ENCODE results near the gene LYZL2. TPM values are rescaled to one million over a fixed set of nuclear protein-coding genes. Genes with fewer than 3 reads are reported as not detected.
"Not testable (repeated sequence)": the region's sequence is repeated elsewhere in the genome, so short reads cannot be mapped to it uniquely, and the experiment has no call there.

The LYZL2 gene
- total RNA-seq, 2 donors from 2014 or later = not detected

DNA sequence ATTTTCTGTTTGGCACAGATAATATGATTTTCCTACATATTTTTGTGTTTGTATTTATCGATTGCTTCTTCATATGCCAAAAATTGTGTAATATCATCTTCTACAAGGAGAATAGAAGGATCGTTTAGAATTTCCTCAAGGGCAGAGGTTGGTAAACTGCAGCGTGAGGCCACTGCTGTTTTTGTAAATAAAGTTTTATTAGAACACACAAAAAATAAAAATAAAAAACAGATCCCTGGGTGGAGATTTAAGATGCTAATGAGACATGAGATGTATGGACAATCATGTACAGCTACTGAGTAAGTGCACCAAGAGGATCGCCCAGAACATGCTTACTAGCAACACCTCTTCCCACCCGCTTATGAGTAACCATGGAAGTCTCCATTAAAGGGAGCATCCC lies 9.6 kb downstream of the LYZL2 start:
- TF ChIP-seq, protein P1, sequence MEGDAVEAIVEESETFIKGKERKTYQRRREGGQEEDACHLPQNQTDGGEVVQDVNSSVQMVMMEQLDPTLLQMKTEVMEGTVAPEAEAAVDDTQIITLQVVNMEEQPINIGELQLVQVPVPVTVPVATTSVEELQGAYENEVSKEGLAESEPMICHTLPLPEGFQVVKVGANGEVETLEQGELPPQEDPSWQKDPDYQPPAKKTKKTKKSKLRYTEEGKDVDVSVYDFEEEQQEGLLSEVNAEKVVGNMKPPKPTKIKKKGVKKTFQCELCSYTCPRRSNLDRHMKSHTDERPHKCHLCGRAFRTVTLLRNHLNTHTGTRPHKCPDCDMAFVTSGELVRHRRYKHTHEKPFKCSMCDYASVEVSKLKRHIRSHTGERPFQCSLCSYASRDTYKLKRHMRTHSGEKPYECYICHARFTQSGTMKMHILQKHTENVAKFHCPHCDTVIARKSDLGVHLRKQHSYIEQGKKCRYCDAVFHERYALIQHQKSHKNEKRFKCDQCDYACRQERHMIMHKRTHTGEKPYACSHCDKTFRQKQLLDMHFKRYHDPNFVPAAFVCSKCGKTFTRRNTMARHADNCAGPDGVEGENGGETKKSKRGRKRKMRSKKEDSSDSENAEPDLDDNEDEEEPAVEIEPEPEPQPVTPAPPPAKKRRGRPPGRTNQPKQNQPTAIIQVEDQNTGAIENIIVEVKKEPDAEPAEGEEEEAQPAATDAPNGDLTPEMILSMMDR (IDR thresholded peaks at IDR 0.05) = no peak
- ATAC-seq (ENCODE audit: insufficient number of reproducible peaks, low FRiP score, low read depth) = no peak
- no peak overlapping the region for H3K4me3 ChIP-seq
- no peaks in the 10 kb centered on the region for H3K36me3 ChIP-seq
- no peak for DNase-seq (ENCODE audit: low spot score)
- no peak overlapping the region for H3K27ac ChIP-seq
- H3K9me3 ChIP-seq = no peaks in the 10 kb centered on the region
- no peaks in the 10 kb centered on the region for H3K27me3 ChIP-seq (replicated peaks; ENCODE audit: insufficient read depth)
- H3K4me1 ChIP-seq (ENCODE audit: control insufficient read depth in 1 of 2, low read depth in 2 of 2) = no peaks in the 10 kb centered on the region

DNA sequence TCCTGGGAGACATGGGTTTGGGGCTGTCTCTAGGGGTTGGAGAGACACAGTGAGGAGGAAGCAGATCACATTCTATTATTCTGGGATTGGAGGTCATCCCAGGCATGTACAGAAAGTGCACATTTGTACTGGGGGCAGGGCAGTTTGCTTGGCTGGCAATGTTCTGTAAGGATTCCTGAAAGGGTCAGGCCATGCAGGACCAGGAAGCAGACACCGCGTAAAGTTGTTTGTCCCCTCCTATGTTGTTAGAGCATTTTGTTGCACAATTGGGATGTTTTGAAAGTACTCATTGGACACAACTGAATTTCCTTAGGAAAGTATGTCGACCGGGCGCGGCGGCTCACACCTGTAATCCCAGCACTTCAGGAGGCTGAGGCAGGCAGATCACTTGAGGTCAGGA lies 12.5 kb downstream of the LYZL2 start:
- no peaks in the 10 kb centered on the region for H3K4me1 ChIP-seq (ENCODE audit: control insufficient read depth in 1 of 2, low read depth in 2 of 2)
- H3K9me3 ChIP-seq = no peaks in the 10 kb centered on the region
- ATAC-seq (ENCODE audit: insufficient number of reproducible peaks, low FRiP score, low read depth) (no peak), DNase-seq (ENCODE audit: low spot score) (no peak)
- no peak overlapping the region for H3K4me3 ChIP-seq
- H3K36me3 ChIP-seq = no peaks in the 10 kb centered on the region
- TF ChIP-seq, protein P1 (IDR thresholded peaks at IDR 0.05) = no peak
- no peak overlapping the region for H3K27ac ChIP-seq
- H3K27me3 ChIP-seq (replicated peaks; ENCODE audit: insufficient read depth) = no peaks in the 10 kb centered on the region

DNA sequence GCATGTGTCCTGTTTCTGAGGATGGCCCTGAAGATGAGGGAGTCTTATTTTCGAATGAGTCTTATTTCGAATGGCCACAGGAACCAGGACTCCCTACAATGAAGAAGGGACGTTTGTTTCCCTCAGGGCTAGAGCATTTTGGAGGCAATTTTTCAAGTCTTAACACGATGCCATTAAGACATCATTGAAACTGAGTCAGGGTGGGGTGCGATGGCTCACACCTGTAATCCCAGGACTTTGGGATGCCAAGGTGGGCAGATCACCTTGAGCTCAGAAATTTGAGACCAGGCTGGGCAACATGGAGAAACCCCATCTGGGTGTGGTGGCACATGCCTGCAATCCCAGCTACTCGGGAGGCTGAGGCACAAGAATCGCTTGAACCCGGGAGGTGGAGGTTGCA lies 18.5 kb downstream of the LYZL2 start:
- DNase-seq (ENCODE audit: low spot score); ATAC-seq (ENCODE audit: insufficient number of reproducible peaks, low FRiP score, low read depth); H3K27me3 ChIP-seq (replicated peaks; ENCODE audit: insufficient read depth): not testable (repeated sequence)

DNA sequence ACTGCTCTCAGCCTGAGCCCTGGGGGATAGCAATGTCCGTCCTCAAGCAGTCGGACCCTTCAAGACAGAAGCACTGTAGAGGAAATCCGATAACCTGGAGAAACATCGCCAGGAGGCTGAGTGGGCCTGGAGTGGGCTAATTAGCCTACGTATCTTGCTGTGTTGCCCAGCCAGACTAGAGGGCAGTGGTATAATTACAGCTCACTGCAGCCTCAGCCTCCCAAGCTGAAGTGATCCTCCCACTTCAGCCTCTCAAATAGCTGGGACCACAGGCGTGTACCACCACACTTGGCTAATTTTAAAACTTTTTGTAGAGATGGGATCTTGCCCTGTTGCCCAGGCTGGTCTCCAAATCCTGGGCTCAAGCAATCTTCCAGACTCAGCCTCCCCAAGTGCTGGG lies 21.7 kb downstream of the LYZL2 start:
- DNase-seq (ENCODE audit: low spot score) (no peak), ATAC-seq (ENCODE audit: insufficient number of reproducible peaks, low FRiP score, low read depth) (no peak)
- TF ChIP-seq, protein P1 (IDR thresholded peaks at IDR 0.05) = no peak
- peaks cover 4 to 5% of the 10 kb centered on the region in 2 donors for H3K4me1 ChIP-seq (ENCODE audit: control insufficient read depth in 1 of 2, low read depth in 2 of 2)
- no peak overlapping the region for H3K4me3 ChIP-seq
- H3K9me3 ChIP-seq = no peaks in the 10 kb centered on the region
- no peaks in the 10 kb centered on the region for H3K27me3 ChIP-seq (replicated peaks; ENCODE audit: insufficient read depth)
- no peak overlapping the region for H3K27ac ChIP-seq
- no peaks in the 10 kb centered on the region for H3K36me3 ChIP-seq

More for the DNA sequence above, 18.5 kb downstream of the LYZL2 start:
- not testable (repeated sequence) for H3K4me1 ChIP-seq (ENCODE audit: control insufficient read depth in 1 of 2, low read depth in 2 of 2); H3K27ac ChIP-seq; H3K4me3 ChIP-seq; H3K36me3 ChIP-seq; H3K9me3 ChIP-seq

DNA sequence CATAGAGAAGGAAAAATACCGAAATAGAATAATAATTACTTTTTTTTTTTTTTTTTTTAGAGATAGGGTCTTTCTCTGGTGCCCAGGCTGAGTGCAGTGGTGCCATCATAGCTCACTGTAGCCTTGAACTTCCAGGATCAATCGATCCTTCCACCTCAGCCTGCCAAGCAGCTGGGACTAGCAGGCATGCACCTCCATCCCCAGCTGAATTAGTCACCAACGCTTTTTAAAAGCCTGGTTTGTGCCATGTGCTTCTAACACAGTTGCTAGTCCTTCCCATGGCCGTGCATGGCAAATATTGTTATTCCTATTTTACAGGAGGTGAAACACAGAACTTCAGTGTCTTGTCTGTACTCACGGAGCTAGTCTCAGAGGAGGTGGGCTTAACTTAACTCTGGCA lies 23.2 kb downstream of the LYZL2 start:
- Histone ChIP-seq H3K36me3 (no peaks in the 10 kb centered on the region), H3K4me1 (ENCODE audit: control insufficient read depth in 1 of 2, low read depth in 2 of 2) (peaks cover 4 to 5% of the 10 kb centered on the region in 2 donors), H3K27ac (peak overlapping the region in 1 of 2 donors; percentile 15), H3K4me3 (no peak overlapping the region), H3K27me3 (replicated peaks; ENCODE audit: insufficient read depth) (no peaks in the 10 kb centered on the region), H3K9me3 (no peaks in the 10 kb centered on the region)
- no peak for DNase-seq (ENCODE audit: low spot score)
- TF ChIP-seq, protein P1 (IDR thresholded peaks at IDR 0.05) = no peak
- ATAC-seq (ENCODE audit: insufficient number of reproducible peaks, low FRiP score, low read depth) = no peak

DNA sequence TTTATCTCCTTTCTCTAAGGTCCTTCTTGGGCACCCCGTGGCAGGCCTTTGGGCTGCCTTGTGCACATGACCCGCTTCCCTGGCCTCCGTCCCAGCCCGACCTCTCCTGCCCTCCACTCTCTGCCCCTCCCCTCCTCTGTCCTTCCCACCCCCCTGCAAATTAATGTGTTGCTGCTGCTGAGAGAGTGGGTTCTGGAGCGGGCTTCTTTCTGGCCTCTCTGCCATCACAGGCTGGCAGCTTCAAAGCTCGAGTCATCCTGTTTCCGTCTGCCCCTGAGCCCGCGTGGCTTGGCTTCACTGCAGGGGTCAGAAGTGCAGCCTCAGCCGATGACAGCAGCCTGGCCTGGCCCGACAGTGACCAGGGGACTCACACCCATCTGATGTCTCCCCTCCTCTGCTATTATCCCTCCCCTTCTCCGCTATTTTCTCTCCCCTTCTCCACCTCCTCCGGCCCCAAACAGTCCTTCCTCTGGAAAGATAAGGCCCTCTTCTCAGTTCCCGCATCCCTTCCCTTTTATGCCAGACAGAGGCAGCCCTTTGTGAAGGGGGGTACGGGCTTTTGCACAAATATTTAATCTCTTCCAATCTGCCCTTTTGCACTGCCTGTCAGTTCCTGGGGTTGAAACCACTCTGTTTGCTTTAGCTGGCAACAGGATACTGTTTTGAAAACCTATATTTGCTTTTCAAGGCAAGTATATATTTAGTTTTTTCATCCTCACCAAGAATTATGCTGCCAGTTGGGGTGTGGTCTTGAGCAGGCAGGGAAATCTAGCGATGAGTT lies 24.0 kb downstream of the LYZL2 start:
- not testable (repeated sequence) for ATAC-seq (ENCODE audit: insufficient number of reproducible peaks, low FRiP score, low read depth); H3K27me3 ChIP-seq (replicated peaks; ENCODE audit: insufficient read depth); H3K36me3 ChIP-seq; DNase-seq (ENCODE audit: low spot score); H3K9me3 ChIP-seq; H3K4me3 ChIP-seq; H3K4me1 ChIP-seq (ENCODE audit: control insufficient read depth in 1 of 2, low read depth in 2 of 2)
- peak overlapping the region in 1 of 2 donors; percentile 34 for H3K27ac ChIP-seq
